Measurements from ENCODE around the gene USP53. TPM values are rescaled to one million over a fixed set of nuclear protein-coding genes. Genes with fewer than 3 reads are reported as not detected.
A peak's percentile ranks its signal among the peaks of the same experiment; 100 is the strongest.
"Not testable (repeated sequence)": the region's sequence is repeated elsewhere in the genome, so short reads cannot be mapped to it uniquely, and the experiment has no call there.

The USP53 gene
- 53.9 TPM for total RNA-seq (ENCODE audit: insufficient read depth, low replicate concordance)

DNA sequence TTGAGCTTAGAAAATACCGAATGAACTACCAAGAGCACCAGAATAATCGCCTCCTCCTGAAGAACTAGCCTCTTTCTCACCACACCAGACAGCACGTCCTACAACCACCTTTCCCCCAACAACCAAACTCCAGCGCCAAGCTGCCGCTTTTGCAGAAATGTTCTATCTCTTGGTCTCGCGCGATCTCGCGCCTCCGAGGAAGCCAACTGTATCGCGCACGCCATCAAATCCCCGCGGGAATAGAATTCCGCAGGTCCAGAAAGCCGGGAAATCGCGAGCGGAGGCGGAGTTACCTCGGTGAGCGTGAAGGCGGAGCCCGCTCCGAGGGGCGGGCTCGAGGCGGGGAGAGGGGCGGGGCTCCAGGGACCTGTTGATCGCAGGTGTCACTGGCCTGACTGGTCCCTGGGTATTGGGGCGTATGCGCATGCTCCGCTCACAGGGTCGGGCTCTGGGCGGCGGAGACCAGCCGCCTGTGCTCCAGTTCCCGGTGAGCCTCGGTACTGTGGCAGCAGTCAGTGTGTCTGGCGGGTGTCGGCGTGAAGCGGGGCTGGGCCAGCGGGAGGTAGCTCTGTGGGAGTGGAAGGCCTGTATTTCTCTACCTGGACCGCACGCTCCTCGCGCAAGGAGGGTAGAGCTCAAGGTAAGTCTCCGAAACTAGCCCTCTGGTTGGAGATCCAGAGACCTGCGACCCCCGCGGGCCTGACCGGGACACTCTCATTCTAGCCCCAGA lies at the start of gene USP53:
USP53 (plus strand) TSS at position 480 of the 730 bp plus-strand sequence. CDS start 27,047 bp downstream, outside the sequence.
- peak; percentile 98 for DNase-seq (ENCODE audit: low spot score)

GRCh38 chr4:119165767-119166166 lies 46.7 kb upstream of the USP53 start:
- DNase-seq (ENCODE audit: low spot score): no peak

DNA sequence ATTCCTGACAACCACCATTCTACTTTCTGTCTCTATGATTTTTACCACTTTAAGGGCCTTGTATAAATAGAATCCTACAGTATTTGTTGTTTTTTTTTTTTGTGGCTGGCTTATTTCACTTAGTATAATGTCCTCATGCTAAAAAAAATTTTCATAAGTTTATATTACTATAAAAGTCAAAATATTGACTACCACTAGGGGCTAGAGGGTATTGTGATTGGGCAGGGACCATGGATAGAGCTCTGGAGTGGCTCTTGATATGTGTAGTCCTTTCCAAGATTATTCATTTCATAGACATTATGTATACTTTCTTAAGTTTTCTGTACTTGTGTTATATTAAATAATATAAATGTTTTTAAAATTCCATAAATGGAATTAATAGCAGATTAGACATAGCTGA lies 42.3 kb upstream of the USP53 start:
- DNase-seq (ENCODE audit: low spot score): no peak

DNA sequence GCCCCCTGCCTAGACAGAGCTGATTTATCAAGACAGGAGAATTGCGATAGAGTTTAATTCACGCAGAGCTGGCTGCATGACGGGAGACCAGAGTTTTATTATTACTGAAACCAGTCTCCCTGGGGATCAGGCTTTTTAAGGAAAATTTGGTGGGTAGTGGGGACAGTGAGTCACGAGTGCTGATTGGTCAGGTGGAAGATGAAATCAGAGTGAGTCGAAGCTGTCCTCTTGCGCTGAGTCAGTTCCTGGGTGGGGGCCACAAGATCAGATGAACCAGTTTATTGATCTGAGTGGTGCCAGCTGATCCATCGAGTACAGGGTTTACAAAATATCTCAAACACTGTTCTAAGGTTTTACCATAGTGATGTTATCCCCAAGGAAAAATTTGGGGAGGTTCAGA lies 40.3 kb upstream of the USP53 start:
- no peak for DNase-seq (ENCODE audit: low spot score)

GRCh38 chr4:119173729-119174361 lies 38.7 kb upstream of the USP53 start:
- not testable (repeated sequence) for DNase-seq (ENCODE audit: low spot score)

DNA sequence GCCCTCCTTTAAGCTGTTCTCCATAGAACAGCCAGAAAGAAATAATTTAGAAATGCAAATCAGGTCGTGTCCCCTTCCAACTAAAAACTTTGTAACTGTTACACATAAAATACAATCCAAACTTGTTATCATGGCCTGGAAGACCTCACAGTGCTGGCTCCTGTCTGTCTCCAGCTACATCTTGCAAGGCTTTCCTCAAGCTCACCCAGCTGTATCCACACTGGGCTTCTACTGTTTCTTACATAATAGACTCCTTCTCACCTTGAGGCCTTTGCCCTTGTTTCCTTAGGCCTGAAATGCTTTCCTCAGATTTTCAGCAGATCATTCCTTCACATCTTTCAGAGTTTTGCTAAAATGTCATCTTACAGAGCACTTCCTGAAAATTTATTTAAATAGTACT lies 33.5 kb upstream of the USP53 start:
- no peak for DNase-seq (ENCODE audit: low spot score)

DNA sequence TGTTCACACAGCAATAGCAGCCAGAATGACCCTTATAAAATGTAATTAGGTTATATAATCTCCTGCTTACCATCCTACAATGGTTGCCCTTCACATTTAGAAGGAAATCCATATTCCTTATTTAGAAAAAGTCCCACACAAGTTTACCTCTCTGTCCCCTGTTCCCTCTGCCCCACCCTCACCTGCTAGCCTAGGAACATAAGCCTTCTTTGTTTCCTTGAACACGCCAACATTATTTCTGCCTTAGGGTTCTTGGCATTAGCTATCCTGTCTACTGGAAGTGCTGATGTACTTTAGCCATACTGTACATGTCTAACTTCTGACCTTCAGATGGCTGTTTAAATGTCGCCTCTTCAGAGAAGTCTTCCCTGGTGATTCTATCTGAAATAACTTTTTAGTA lies 28.4 kb upstream of the USP53 start:
- no peak for DNase-seq (ENCODE audit: low spot score)

DNA sequence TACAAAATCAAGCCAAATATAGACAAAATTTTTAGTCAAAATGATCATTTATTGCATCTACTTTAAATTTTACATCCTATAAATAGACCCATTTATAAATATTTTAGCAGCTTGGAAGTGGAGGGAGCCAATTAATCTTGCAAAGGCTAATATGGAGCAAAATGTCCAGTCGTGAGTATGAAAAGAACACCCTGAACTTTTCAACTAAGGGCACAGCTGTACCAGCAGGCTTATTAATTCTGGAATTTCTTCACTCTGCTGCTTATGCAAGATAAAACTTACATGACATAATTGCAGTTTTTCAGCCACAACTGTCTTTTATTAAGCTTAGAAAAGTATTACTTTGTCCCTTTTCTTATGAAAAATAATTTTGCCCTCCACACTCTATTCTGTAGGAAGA lies 22.9 kb upstream of the USP53 start:
- DNase-seq (ENCODE audit: low spot score): peak; percentile 8

- DNase-seq (ENCODE audit: low spot score): no peak
These were observed 22.2 kb upstream of the USP53 start for GRCh38 chr4:119190354-119190753.

- DNase-seq (ENCODE audit: low spot score): no peak
These were observed 21.0 kb upstream of the USP53 start for GRCh38 chr4:119191505-119191904.

DNA sequence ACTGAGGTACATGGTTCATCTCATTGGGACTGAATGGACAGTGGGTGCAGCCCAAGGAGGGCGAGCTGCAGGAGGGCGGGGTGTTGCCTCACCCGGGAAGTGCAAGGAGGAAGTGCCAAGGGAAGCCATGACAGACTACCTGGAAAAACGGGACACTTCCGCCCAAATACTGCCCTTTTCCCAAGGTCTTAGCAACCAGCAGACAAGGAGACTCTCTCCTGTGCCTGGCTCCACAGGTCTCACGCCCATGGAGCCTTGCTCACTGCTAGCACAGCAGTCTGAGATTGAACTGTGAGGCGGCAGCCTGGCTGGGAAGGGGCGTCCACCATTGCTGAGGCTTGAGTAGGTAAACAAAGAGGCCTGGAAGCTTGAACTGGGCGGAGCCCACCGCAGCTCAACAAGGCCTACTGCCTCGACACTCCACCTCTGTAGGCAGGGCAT lies 14.7 kb upstream of the USP53 start:
- no peak for DNase-seq (ENCODE audit: low spot score)

GRCh38 chr4:119204916-119205315 lies 7.6 kb upstream of the USP53 start:
- no peak for DNase-seq (ENCODE audit: low spot score)

- DNase-seq (ENCODE audit: low spot score): no peak
These were observed 6.8 kb upstream of the USP53 start for GRCh38 chr4:119205690-119206089.

- DNase-seq (ENCODE audit: low spot score): no peak
These were observed 6.3 kb upstream of the USP53 start for GRCh38 chr4:119206178-119206577.

- DNase-seq (ENCODE audit: low spot score): no peak
These were observed 5.5 kb upstream of the USP53 start for GRCh38 chr4:119207051-119207450.

DNA sequence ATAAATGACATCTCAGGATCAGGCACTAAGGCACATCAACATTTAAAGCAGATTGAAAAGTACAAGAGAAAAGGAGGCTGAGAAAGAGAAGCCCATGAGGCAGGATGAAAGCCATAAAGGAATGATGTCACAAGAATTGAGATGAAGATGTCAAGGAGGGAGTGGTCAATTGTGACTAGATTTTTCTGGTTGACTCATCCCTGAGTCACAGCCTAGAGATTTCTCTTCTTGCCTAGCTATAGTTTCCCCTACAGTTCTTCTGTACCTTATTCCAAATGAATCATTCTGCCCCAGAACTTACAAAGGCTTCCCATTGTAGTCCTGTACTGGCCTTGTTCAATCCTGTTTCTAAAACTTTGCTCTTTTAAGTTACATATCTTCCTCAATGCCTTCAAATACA lies 3.4 kb upstream of the USP53 start:
- peak; percentile 5 for DNase-seq (ENCODE audit: low spot score)

- no peak for DNase-seq (ENCODE audit: low spot score)
These were observed 2.9 kb upstream of the USP53 start for GRCh38 chr4:119209586-119209985.

DNA sequence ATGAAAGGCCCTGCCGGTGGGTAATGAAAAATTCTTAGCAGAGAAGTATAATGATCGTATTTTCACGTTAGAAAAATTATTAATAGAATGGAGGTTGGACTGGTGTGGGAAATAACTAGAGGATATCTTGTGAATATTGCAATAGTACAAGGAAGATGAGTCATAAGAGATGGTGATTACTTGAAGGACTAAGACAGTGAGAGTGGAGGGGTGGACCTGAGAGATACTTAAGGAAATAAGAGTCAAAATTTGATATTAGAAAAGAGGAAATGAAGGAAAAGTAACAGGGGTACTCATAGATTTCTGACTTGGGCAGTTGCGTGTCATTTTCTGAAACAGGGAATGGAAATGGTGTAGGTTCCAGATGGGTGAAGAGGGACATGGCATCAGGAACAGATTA lies 1.7 kb upstream of the USP53 start:
- DNase-seq (ENCODE audit: low spot score): no peak

- DNase-seq (ENCODE audit: low spot score): no peak
These were observed 663 bp upstream of the USP53 start for GRCh38 chr4:119211867-119212233.

DNA sequence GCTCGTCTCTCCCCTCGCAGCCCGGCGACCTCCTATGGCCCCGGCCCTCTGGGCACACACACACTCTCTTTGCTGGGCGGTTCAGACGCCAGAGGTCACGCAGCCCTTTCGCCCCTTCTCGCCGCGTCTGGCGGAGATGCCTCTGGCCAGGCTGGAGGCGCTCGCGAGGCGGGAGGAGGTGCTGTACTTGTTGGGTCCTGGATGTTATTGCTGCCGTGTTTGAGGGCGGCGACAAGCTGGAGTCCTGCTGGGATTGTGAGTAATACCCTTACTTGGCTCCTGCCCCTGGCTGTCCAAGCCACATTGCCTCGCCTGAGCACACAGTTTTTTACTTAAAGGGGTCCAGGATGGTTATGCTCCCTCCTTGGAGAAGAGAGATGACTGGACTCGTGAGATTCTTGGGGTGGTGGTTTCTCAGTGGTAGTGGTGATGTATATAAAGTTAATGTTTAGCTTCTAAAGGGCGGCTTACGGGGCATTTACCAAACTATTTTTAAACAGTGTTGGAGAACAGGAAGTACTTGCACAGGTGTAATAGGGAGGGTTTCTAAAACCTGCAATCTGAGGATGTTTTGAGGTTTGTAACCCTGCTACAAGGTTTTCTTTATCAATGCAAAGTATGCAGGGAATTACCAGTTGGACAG lies 572 bp downstream of the USP53 start:
- peak; percentile 88 for DNase-seq (ENCODE audit: low spot score)

DNA sequence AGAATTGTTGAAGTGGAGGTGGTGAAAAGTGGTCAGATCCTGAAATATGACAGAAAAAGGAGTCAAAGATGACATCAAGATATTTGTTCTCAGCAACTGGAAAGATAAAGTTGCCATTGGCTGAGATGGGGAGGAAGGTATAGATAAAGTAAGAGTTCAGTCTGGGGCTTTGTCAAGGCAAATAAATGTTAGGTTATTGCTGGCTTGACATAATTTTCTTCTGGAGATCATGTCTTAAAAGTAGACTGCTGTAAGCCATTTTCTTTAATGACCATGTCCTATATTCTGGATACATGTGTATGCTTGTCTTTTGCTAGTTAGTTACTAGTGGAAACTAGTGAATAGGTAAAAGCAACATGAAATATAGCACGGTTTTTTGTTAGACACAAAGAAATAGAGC lies 5.6 kb downstream of the USP53 start:
- no peak for DNase-seq (ENCODE audit: low spot score)

- DNase-seq (ENCODE audit: low spot score): no peak
These were observed 8.9 kb downstream of the USP53 start for GRCh38 chr4:119221412-119221811.

DNA sequence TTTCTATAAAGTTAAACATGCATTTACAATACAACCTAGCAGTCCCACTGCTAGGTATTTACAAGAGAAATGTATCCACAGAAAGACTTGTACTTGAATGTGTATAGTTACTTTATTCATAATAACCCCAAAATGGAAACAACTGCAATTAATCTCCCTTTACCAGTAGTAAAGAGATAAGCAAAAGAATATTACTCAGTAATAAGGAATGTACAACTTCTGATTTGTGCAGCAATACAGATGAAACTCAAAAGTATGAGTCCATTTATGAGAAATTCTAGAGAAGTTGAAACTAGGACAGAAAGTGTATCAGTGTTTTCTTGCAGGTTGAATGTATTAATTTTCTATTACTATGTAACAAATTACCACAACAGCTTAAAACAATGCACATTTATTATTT lies 15.2 kb downstream of the USP53 start:
- DNase-seq (ENCODE audit: low spot score): no peak
